Measurements from ENCODE around the gene CNNM1. TPM values are rescaled to one million over a fixed set of nuclear protein-coding genes. Genes with fewer than 3 reads are reported as not detected.

The CNNM1 gene
- total RNA-seq, 1 experiment from 2014 or later, result 0.90 TPM

- H3K4me1 Mint-ChIP-seq, result no peaks in the 10 kb centered on the region
- POLR2A ChIA-PET, result no interaction called here
- H3K36me3 Mint-ChIP-seq, result no peaks in the 10 kb centered on the region
- no peak overlapping the region for H3K27ac Mint-ChIP-seq
- TF ChIP-seq TEAD4 (CRISPR knock-in tag; IDR thresholded peaks at IDR 0.05) (no peak), PRRX2 (CRISPR knock-in tag; IDR thresholded peaks at IDR 0.05) (no peak), ZNF138 (CRISPR knock-in tag; conservative IDR thresholded peaks at IDR 0.05) (no peak), OVOL2 (CRISPR knock-in tag; IDR thresholded peaks at IDR 0.05; ENCODE audit: borderline replicate concordance) (no peak), USF2 (CRISPR knock-in tag; IDR thresholded peaks at IDR 0.05) (no peak), GABPB1 (CRISPR knock-in tag; IDR thresholded peaks at IDR 0.05) (no peak), NFYB (CRISPR knock-in tag; conservative IDR thresholded peaks at IDR 0.05; ENCODE audit: low read depth) (no peak)
- TF ChIP-seq, protein P1, sequence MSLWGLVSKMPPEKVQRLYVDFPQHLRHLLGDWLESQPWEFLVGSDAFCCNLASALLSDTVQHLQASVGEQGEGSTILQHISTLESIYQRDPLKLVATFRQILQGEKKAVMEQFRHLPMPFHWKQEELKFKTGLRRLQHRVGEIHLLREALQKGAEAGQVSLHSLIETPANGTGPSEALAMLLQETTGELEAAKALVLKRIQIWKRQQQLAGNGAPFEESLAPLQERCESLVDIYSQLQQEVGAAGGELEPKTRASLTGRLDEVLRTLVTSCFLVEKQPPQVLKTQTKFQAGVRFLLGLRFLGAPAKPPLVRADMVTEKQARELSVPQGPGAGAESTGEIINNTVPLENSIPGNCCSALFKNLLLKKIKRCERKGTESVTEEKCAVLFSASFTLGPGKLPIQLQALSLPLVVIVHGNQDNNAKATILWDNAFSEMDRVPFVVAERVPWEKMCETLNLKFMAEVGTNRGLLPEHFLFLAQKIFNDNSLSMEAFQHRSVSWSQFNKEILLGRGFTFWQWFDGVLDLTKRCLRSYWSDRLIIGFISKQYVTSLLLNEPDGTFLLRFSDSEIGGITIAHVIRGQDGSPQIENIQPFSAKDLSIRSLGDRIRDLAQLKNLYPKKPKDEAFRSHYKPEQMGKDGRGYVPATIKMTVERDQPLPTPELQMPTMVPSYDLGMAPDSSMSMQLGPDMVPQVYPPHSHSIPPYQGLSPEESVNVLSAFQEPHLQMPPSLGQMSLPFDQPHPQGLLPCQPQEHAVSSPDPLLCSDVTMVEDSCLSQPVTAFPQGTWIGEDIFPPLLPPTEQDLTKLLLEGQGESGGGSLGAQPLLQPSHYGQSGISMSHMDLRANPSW (CRISPR knock-in tag; conservative IDR thresholded peaks at IDR 0.05; ENCODE audit: low read depth), result no peak
- TF ChIP-seq, protein P2, sequence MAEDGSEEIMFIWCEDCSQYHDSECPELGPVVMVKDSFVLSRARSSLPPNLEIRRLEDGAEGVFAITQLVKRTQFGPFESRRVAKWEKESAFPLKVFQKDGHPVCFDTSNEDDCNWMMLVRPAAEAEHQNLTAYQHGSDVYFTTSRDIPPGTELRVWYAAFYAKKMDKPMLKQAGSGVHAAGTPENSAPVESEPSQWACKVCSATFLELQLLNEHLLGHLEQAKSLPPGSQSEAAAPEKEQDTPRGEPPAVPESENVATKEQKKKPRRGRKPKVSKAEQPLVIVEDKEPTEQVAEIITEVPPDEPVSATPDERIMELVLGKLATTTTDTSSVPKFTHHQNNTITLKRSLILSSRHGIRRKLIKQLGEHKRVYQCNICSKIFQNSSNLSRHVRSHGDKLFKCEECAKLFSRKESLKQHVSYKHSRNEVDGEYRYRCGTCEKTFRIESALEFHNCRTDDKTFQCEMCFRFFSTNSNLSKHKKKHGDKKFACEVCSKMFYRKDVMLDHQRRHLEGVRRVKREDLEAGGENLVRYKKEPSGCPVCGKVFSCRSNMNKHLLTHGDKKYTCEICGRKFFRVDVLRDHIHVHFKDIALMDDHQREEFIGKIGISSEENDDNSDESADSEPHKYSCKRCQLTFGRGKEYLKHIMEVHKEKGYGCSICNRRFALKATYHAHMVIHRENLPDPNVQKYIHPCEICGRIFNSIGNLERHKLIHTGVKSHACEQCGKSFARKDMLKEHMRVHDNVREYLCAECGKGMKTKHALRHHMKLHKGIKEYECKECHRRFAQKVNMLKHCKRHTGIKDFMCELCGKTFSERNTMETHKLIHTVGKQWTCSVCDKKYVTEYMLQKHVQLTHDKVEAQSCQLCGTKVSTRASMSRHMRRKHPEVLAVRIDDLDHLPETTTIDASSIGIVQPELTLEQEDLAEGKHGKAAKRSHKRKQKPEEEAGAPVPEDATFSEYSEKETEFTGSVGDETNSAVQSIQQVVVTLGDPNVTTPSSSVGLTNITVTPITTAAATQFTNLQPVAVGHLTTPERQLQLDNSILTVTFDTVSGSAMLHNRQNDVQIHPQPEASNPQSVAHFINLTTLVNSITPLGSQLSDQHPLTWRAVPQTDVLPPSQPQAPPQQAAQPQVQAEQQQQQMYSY (CRISPR knock-in tag; IDR thresholded peaks at IDR 0.05), result no peak
- TF ChIP-seq, protein P3, sequence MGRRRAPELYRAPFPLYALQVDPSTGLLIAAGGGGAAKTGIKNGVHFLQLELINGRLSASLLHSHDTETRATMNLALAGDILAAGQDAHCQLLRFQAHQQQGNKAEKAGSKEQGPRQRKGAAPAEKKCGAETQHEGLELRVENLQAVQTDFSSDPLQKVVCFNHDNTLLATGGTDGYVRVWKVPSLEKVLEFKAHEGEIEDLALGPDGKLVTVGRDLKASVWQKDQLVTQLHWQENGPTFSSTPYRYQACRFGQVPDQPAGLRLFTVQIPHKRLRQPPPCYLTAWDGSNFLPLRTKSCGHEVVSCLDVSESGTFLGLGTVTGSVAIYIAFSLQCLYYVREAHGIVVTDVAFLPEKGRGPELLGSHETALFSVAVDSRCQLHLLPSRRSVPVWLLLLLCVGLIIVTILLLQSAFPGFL (CRISPR knock-in tag; IDR thresholded peaks at IDR 0.05; ENCODE audit: borderline replicate concordance), result no peak
- TF ChIP-seq, protein P4, sequence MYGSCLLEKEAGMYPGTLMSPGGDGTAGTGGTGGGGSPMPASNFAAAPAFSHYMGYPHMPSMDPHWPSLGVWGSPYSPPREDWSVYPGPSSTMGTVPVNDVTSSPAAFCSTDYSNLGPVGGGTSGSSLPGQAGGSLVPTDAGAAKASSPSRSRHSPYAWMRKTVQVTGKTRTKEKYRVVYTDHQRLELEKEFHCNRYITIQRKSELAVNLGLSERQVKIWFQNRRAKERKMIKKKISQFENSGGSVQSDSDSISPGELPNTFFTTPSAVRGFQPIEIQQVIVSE (CRISPR knock-in tag; IDR thresholded peaks at IDR 0.05; ENCODE audit: borderline replicate concordance), result no peak
- H3K9me3 Mint-ChIP-seq, result peaks cover 14% of the 10 kb centered on the region
- ATAC-seq (peak; percentile 53), DNase-seq (ENCODE audit: low spot score) (no peak)
- H3K4me3 Mint-ChIP-seq, result no peak overlapping the region
- H3K27me3 Mint-ChIP-seq (ENCODE audit: low read depth), result no peaks in the 10 kb centered on the region; the same call in 1 of the 2 replicates
- CTCF ChIA-PET, result no interaction called here
These were observed 12.8 kb upstream of the CNNM1 start for GRCh38 chr10:99316374-99316773.

DNA sequence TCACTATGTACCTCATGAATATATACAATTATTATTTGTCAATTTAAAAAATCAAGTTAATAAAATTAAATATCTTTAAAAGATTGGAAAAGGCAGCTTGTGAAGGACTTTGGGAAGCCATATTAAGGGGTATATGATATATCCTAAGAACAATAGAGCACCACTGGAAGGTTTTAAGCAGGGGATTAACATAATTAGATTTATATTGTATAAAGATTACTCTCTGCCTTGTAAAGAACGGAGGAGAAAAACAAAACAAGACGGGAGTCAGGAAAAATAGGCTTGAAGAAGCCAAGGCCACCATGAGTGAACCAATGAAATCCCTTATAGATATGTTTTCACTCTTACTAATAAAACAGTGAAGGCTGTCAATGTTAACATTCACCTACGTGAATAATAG, 11.1 kb upstream of the CNNM1 start:
- DNase-seq (ENCODE audit: low spot score) (no peak), ATAC-seq (no peak)
- no peak overlapping the region for H3K4me3 Mint-ChIP-seq
- H3K4me1 Mint-ChIP-seq, result no peaks in the 10 kb centered on the region
- no peak overlapping the region for H3K27ac Mint-ChIP-seq
- no peak for TF ChIP-seq JAZF1 (CRISPR knock-in tag; IDR thresholded peaks at IDR 0.05)
- no peak for TF ChIP-seq AR (CRISPR knock-in tag; IDR thresholded peaks at IDR 0.05)
- CTCF ChIA-PET, result no interaction called here
- H3K36me3 Mint-ChIP-seq, result no peaks in the 10 kb centered on the region
- peaks cover 2% of the 10 kb centered on the region; the same call in 1 of the 2 replicates for H3K9me3 Mint-ChIP-seq
- POLR2A ChIA-PET, result no interaction called here
- H3K27me3 Mint-ChIP-seq (ENCODE audit: low read depth), result no peaks in the 10 kb centered on the region; the same call in 1 of the 2 replicates
